Stimulated activated CD4-positive, alpha-beta T cell treated with anti-CD3 and anti-CD28 coated beads, Interleukin-2, amount 100 ng/mL, for 48 hours (primary cell): ENCODE results near the gene DDR1.
"Not testable (repeated sequence)": the region's sequence is repeated elsewhere in the genome, so short reads cannot be mapped to it uniquely, and the experiment has no call there.

ENCODE experiments used
- DNase-seq, 2 donors: peaks; one replicate each; pipeline ENCODE4 v3.0.0-alpha.2; 2020

The DDR1 gene

GRCh38 chr6:30894935-30895334, 10.6 kb downstream of the DDR1 start:
- DNase-seq, result no peak

- DNase-seq, result no peak
Measured at GRCh38 chr6:30895343-30895742, 11.0 kb downstream of the DDR1 start.

GRCh38 chr6:30896541-30896940, 12.2 kb downstream of the DDR1 start:
- no peak for DNase-seq

GRCh38 chr6:30897882-30898281, 13.6 kb downstream of the DDR1 start:
- DNase-seq, result no peak

DNA sequence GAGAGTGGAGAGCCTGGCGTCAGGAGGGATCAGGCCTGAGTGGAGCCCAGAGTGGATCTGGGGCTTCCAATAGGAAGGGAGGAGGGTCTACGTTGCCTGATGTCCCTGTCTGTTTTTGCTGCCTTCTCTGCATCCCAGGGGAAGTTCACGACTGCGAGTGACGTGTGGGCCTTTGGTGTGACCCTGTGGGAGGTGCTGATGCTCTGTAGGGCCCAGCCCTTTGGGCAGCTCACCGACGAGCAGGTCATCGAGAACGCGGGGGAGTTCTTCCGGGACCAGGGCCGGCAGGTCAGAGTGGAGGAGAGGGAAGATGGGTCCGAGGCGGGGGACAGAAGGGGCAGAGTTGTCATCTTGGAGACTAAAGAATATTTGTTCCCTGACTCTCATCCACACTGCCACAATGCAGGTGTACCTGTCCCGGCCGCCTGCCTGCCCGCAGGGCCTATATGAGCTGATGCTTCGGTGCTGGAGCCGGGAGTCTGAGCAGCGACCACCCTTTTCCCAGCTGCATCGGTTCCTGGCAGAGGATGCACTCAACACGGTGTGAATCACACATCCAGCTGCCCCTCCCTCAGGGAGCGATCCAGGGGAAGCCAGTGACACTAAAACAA, 14.5 kb downstream of the DDR1 start:
- no peak for DNase-seq

DNA sequence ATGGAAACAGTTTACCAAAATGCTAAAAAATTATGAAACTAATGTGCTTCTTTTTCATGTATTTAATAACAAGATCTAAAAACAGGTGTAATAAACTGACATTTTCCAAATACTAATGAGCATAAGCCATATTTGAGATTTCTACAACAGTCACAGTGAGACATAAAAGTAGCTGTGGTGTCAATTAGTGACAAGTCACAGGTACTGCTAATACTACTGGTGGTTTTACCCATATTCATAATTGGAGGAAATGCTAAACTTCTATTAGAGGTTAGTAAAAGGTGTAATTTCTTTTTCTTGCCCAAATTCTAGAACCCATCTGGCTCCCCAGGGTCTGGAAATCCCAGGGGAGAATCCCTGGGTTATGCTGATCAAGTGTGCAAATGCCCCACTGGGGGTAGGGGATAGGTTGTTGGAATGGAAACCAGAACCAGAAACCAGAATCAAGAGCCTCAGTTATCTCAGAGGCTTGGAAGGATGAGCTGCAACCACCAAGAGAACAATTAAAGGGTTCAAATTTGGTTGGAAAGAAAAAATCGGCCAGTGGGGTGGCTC, 16.6 kb downstream of the DDR1 start:
- DNase-seq, result no peak

- no peak for DNase-seq
Measured at GRCh38 chr6:30901436-30901835, 17.1 kb downstream of the DDR1 start.

GRCh38 chr6:30902196-30902595, 17.9 kb downstream of the DDR1 start:
- DNase-seq, result not testable (repeated sequence)

- DNase-seq, result no peak
Measured at GRCh38 chr6:30902709-30903108, 18.4 kb downstream of the DDR1 start.

DNA sequence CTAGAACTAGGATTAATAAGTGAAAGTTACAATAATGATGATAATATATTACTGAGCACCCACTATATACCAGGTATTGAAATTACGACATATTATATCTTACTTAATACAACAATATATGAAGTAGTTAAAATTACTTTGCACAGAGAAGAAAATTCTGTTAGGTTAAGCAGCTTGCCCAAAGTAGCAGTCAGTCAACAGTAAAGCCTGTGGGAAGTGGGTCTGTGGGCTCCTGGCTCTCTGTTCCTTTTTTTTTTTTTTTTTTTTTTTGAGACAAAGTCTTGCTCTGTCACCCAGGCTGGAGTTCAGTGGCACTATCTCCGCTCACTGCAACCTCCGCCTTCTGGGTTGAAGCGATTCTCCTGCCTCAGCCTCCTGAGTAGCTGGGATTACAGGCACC, 18.9 kb downstream of the DDR1 start:
- DNase-seq, result no peak

DNA sequence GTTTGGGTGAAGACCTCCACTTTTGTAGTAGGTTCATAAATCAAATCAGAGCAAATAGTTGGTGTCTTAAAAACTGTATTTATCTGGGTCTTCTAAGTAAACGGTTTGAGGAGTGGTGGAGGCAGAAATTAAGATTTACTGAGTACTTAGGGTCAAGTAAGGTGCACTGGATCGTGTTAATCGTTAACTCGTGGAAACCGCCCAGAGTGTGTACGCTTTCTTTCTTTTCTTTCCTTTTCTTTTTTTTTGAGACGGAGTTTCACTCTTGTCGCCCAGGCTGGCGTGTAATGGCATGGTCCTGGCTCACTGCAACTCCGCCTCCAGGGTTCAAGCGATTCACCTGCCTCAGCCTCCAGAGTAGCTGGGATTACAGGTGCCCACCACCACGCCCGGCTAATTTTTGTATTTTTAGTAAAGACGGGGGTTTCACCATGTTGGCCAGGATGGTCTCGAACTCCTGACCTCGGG, 23.0 kb downstream of the DDR1 start:
- DNase-seq, result not testable (repeated sequence)

- DNase-seq, result peak; percentile 88 to 92
Measured at GRCh38 chr6:30907758-30908591, 23.7 kb downstream of the DDR1 start, which contains the start of gene GTF2H4. Gene GTF2H4 (plus strand): TSS chr6:30908207.

DNA sequence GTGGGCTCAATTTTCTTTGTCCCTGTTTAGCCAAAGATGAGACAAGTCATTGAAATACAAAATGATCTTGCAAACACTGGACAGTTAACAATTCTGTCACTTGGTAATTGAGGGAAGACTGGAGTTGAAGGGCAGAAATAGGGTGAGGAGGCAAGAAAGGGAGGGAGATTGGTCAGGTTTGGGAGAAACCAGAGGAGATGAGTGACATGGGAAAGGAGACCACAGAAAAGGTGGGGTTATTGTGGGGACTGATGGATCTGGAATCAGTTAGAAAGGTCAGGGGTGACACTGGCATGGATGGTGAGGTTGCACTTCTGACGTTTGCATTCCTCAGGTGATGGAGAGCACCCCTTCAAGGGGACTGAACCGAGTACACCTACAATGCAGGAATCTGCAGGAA, 24.4 kb downstream of the DDR1 start:
- DNase-seq, result no peak

DNA sequence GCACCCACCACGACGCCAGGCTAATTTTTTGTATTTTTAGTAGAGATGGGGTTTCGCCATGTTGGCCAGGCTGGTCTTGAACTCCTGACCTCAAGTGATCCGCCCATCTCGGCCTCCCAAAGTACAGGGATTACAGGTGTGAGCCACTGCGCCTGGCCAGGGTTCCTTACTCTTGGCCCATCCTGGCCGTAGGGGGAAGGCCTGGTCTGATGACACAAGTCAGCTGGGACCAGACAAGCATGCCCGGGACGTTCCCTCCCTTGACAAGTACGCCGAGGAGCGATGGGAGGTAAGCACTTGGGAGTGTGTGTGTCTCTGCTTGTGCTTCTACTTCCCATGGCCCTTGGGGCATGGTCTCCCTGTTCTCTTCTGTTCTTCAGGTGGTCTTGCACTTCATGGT, 26.2 kb downstream of the DDR1 start:
- DNase-seq, result not testable (repeated sequence)

DNA sequence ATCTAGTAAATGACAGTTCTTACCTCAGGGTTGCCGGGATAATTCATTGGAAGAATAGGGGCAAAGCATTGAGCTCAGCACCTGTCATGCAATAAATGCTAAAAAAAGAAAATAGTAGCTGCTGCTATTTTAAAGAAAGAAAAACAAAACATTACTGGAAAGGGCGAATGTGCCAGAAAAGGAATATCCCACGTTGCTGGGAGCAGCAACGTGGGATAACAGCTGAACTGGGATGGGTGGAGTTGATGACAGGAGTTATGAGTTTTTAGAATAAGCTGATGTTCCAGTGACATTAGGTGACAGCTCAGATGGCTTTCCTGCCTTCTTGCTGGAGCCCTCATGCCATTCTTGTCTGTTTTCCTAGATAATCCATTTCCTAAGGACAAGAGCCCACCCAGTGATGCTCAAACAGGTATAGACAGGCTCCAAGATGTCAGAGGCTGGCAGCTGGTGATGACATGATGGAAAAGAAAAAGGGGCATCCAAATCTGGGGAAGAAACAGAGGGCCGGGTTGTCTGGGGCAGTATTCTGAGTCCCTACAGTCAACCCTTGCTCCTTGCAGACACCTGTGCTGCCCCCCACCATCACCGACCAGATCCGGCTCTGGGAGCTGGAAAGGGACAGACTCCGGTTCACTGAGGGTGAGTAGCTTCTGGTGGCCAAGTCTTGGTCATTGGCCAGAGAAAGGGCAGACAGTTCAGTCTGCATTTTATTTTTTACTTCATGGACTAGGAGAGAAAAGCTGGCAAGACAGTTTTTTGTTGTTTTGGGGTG, 28.6 kb downstream of the DDR1 start:
- no peak for DNase-seq

DNA sequence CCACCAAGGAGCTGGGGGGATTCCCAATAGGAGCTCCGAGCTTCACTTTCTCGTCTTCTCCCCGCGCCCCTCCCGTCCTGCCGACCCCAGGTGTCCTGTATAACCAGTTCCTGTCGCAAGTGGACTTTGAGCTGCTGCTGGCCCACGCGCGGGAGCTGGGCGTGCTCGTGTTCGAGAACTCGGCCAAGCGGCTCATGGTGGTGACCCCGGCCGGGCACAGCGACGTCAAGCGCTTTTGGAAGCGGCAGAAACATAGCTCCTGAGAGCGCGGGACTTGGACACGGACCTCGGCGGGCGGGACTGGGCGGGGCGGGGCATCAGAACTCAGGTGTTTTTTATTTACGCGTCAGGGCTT, 29.4 kb downstream of the DDR1 start:
- DNase-seq, result no peak

DNA sequence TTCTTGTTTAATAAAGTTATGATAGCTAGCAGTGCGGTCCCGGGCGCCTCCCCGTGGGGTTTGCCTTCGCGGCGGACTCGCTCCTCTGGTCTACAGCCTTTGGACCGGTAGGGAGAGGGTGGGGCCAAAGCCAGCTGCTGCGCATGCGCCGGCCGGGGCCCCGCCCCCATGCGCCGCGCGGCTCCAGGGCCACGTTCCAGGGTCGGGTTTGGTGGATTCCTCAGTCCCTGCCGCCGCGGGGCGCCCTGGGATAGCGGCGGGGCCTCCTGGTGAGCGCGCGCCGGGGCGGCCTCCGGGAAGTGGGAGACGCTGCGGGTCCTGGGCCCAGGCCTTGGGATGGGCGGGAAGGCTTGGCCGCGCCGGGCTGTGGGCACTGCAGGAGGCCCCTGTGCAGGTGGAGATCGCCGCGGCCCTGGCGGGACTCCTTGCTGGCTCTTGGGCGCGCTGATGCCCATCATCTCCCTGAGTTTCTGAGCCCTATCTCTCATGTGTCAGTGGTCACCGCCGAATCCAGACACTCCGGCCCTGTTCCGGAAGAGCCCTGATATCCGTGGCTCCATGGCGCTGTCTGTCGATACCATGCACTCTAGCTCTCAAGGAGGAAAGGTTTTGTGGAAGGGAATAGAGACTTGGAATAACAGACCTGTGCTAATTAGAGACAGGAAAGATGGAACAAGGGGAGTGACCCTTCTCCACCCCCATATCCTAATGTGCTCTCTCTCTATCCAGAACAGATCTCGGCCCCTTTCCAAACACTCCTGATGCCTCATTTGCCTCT, 29.9 kb downstream of the DDR1 start, which contains the start of gene VARS2:
TSS of gene VARS2 (plus strand) at position 163 of the 778 bp plus-strand sequence. CDS start at position 762, 599 bp downstream.
- peak; percentile 79 to 88 for DNase-seq

- no peak for DNase-seq
Measured at GRCh38 chr6:30914854-30915590, 30.7 kb downstream of the DDR1 start.

- DNase-seq, result no peak
Measured at GRCh38 chr6:30915591-30915946, 31.2 kb downstream of the DDR1 start.

GRCh38 chr6:30917041-30917440, 32.7 kb downstream of the DDR1 start:
- DNase-seq, result no peak

- DNase-seq, result no peak
Measured at GRCh38 chr6:30917487-30917886, 33.2 kb downstream of the DDR1 start.

- no peak for DNase-seq
Measured at GRCh38 chr6:30918670-30919069, 34.4 kb downstream of the DDR1 start.
